GM21526 (cell line): ENCODE results near the gene FNDC3A.

Source experiments
- ATAC-seq: cut with Tn5 transposase; IDR thresholded peaks from one replicate; pipeline ENCODE4 v1.9.1; 2021; ENCODE audit warnings: moderate library complexity; ENCODE audit not compliant: unreplicated experiment, low FRiP score

Gene FNDC3A

DNA sequence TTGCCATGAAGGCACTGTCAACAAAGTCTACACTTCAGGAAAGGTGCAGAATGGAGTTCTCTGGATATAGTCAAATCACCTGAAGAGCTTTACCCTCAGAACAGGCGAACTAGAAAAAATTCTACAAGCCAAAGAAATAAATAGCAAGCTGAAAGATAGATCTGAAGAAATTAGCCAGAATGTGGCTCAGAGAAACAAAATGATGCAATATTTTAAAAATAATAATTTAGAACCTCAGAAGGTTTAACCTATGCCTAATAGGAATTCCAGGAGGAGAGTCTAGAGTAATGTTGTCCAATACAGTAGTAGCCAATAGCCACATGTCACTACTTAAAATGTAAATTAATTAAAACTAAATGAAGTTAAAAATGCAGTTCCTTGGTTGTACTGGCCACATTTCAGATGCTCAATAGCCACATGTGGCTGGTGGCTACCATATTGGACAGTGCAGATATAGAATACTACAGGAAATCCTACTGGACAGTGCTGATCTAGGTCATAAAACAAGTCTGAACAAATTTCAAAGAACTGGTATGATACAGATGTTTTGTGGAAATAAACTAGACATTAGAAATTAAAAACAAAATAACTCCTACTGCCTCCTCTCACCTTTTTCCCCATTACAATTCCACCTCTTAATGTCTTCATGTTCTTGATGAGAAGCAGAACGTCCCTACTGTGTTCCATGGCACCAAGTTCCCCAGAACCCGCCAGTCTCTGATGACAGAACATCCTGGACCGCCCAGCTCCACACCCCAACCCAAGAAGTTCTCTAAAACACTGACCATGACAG is 271.3 kb downstream of the FNDC3A start:
- peak; percentile 38 for ATAC-seq

DNA sequence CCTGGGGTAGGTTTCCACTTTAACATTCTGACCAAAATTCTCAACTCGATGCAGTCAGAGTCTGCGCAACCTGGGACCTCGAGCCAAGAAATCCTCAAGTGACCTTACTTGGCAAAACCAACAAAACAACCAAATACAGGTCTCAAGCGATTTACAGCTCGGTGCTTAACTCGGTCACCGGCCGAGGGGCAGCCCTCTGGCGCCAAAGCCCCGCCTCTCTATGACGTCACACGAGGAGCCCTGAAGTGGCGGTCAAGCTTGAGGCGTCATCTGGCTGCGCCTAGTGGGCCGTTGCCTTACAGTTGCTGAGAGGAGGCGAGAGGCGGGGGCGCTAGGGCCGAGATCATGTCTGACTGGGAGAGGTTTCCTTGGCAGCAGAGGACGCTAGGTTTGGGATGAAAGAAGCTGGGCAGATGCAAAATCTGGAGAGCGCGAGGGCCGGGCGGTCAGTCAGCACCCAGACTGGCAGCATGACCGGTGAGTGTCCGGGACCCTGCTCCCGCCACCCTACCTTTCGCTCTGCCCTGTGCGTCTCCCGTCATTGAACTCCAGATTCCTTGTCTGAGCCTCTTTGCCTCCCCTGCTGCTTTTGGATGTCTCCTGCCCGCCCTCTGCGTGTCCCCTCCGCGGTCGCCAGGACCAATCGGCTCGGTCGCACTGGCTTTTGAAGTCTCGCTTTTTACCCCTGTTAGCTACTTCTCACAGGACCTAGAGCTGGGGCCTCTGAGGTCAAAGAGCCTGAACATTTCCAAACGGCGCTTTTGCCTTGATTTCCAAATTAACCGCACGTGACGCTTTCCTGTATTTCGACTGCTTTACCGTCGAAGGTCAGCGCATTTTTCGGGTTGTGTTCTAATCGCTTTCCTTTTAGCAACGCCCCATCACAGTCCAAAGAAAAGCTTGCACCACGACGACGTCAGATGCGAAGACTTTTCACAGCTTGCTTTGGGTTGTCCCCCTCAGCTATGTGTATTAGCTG is 272.2 kb downstream of the FNDC3A start, which contains the start of gene CDADC1:
Gene CDADC1 (plus strand): TSS at position 283 of the 979 bp plus-strand sequence. CDS start 113 bp downstream, at position 396.
- peak; percentile 97 for ATAC-seq

DNA sequence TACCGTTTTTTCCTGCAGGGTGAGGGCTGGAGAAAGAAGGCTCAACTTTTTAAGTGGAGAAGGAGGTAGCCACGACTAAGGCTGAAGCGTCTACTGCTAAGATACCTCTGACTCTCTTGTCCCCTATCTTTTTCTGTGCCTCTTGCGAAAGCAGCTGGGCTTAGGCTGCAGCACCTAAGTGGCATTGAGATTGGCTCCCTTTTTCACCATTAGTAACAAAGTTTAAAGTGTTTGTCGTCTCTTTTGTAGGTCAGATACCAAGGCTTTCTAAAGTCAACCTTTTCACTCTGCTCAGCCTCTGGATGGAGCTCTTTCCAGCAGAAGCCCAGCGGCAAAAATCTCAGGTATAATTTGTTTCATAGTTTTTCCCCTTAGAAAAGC is 272.9 kb downstream of the FNDC3A start:
- no peak for ATAC-seq

DNA sequence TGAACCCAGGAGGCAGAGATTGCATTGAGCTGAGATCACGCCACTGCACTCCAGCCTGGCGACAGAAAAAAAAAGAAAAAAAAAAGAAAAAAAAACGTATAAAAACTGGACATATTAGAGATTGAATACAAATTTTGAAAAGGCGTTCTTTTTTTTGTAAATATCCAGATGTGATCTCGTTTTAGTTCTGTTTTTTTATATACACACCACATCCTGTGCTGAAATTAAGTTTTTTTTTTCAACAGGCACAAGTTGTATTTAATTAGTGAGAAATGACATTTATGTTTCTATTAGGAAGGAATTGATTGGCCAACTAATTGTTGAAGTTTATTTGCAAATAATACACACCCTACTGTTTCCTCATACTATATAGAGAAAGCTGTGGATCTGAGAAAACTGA is 275.6 kb downstream of the FNDC3A start:
- no peak for ATAC-seq

DNA sequence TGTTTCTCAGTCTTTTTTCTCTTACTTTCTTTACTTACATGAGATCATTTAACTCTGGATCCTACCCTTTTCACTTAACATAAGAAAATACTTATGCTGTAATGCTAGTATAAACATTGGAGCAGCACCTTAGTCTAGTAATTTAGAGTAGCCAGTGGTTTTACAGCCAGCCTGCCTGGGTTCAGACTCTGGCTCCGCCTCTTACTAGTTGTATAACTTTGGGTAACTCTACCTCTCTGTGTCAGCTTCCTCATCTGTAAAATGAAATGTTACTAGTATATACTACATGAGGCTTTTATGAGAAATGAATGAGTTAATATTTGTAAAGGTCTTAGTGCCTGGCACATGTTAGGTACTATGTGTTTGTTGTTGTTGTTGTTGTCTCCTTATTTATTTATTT is 277.6 kb downstream of the FNDC3A start:
- ATAC-seq = no peak

DNA sequence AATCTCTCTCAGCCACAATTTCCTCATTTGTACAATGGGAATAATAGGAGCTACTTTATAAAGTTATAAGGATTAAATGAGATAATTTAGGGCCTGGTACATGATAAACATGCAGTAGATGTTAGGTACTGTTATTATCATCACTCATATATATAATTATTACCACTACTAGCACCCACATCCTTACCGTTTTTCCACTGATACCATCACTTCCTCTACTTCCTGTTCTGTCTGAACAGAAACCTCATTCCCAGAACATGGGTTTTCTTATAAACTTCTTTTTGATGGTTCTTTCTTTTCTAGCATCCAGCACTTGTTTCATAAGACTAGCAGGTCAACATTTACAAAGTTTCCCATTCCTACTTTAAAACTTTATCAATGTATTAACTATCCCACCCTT is 278.3 kb downstream of the FNDC3A start:
- ATAC-seq = no peak

DNA sequence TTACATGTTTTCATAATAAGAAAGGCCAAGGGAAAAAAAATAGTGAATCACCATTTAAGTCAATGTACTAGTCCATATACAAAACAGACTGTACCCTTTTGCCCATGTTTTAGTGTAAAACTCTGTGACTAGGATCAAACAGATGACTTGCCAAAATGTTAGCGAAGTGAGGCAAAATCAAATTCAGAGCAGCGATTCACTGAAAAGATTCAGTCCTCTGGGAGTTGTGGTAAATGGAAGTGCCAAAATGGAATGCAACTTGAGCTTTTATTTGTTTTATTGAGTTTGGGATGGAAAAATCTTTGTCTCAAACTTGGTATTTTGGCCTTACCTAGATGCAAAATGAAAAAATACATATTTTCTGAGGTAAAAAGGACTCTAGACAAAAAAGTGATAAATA is 281.1 kb downstream of the FNDC3A start:
- no peak for ATAC-seq

DNA sequence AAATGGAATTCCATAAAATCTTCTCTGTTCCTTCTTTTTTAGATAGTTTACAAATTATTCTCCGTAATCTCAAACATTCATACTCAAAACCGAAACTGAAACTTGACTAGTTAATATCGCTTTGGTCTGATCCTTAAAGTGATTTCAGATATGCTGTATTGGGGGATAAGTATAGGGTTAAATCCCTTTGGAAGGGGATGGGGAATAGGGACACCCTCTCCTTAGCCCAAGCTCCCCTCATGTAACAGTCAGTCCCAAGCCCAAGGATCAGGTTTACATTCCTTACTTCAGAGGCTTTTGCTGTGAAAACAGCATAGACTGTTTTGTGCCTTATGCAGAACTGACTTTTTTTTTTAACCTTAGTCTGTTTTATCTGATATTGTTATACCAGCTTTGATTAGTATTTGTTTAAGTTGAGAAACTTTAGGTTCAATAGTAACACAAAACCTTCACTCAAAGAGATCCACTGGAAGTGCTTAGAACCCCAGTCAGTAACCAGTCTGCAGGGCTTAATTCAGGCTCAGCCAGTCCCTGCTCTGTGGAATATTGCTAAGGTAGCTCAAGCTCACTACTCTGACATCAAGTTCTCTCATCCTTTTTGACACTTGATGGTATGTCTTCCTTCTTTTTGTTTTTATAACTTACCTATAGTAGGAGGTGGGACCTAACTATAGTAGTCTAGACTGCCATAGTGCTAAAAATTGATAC is 282.5 kb downstream of the FNDC3A start:
- ATAC-seq = no peak
